IPS-15b (cell line): ENCODE measurements around the gene TRMT10A.

Experiments used
- H3K27me3 ChIP-seq: one replicate; pipeline ENCODE4 v1.6.1; 2013; ENCODE audit warnings: low read length; ENCODE audit not compliant: control insufficient read depth, insufficient read depth
- H3K36me3 ChIP-seq: one replicate; pipeline ENCODE4 v1.6.1; 2013; ENCODE audit warnings: low read length; ENCODE audit not compliant: control insufficient read depth, insufficient read depth
- H3K4me1 ChIP-seq: one replicate; pipeline ENCODE4 v1.6.1; 2013; ENCODE audit warnings: mild to moderate bottlenecking, low read length; ENCODE audit not compliant: control insufficient read depth, insufficient read depth
- H3K4me3 ChIP-seq: one replicate; pipeline ENCODE4 v1.5.1; 2013; ENCODE audit warnings: low read depth, low read length
- H3K9ac ChIP-seq: one replicate; pipeline ENCODE4 v1.6.1; 2013; ENCODE audit warnings: low read depth, mild to moderate bottlenecking, low read length
- H3K9me3 ChIP-seq: one replicate; pipeline ENCODE4 v1.6.1; 2013; ENCODE audit warnings: mild to moderate bottlenecking, low read length; ENCODE audit not compliant: control insufficient read depth, insufficient read depth

The TRMT10A gene

GRCh38 chr4:99586797-99587196 lies 23.0 kb upstream of the TRMT10A start:
- Histone ChIP-seq H3K4me3 (no peak overlapping the region), H3K9me3 (no peaks in the 10 kb centered on the region), H3K36me3 (no peaks in the 10 kb centered on the region), H3K27me3 (no peaks in the 10 kb centered on the region), H3K9ac (no peak overlapping the region), H3K4me1 (no peaks in the 10 kb centered on the region)

- no peak overlapping the region for H3K9ac ChIP-seq
- no peak overlapping the region for H3K4me3 ChIP-seq
- H3K36me3 ChIP-seq = no peaks in the 10 kb centered on the region
- no peaks in the 10 kb centered on the region for H3K27me3 ChIP-seq
- H3K9me3 ChIP-seq = no peaks in the 10 kb centered on the region
- no peaks in the 10 kb centered on the region for H3K4me1 ChIP-seq
Measured at GRCh38 chr4:99586322-99586721, 22.5 kb upstream of the TRMT10A start.

GRCh38 chr4:99585516-99585915 lies 21.7 kb upstream of the TRMT10A start:
- Histone ChIP-seq H3K36me3 (no peaks in the 10 kb centered on the region), H3K4me1 (no peaks in the 10 kb centered on the region), H3K9ac (no peak overlapping the region), H3K27me3 (no peaks in the 10 kb centered on the region), H3K4me3 (no peak overlapping the region), H3K9me3 (no peaks in the 10 kb centered on the region)

GRCh38 chr4:99578714-99579113 lies 14.9 kb upstream of the TRMT10A start:
- no peaks in the 10 kb centered on the region for H3K9me3 ChIP-seq
- H3K9ac ChIP-seq = no peak overlapping the region

GRCh38 chr4:99574530-99575324 lies 10.9 kb upstream of the TRMT10A start, which contains the start of gene MTTP:
Gene MTTP, plus strand, starts transcription at chr4:99574824. Its CDS starts 86 bp downstream, at chr4:99574910.
- no peaks in the 10 kb centered on the region for H3K27me3 ChIP-seq
- H3K9ac ChIP-seq = no peak within 1 kb of the TSS
- no peak within 1 kb of the TSS for H3K4me3 ChIP-seq
- H3K9me3 ChIP-seq = no peaks in the 10 kb centered on the region
- no peaks in the 10 kb centered on the region for H3K36me3 ChIP-seq
- H3K4me1 ChIP-seq = peaks cover 9% of the 10 kb centered on the region

More at GRCh38 chr4:99578714-99579113, 14.9 kb upstream of the TRMT10A start:
- Histone ChIP-seq H3K4me1 (peaks cover 9% of the 10 kb centered on the region), H3K27me3 (no peaks in the 10 kb centered on the region), H3K36me3 (no peaks in the 10 kb centered on the region), H3K4me3 (no peak overlapping the region)

- Histone ChIP-seq H3K4me1 (peaks cover 9% of the 10 kb centered on the region), H3K9ac (no peak overlapping the region), H3K36me3 (no peaks in the 10 kb centered on the region), H3K4me3 (no peak overlapping the region), H3K9me3 (no peaks in the 10 kb centered on the region), H3K27me3 (no peaks in the 10 kb centered on the region)
Measured at GRCh38 chr4:99573735-99574368, 10.0 kb upstream of the TRMT10A start.

GRCh38 chr4:99572527-99573240 lies 8.8 kb upstream of the TRMT10A start:
- no peak overlapping the region for H3K4me3 ChIP-seq
- H3K36me3 ChIP-seq = no peaks in the 10 kb centered on the region
- peaks cover 9% of the 10 kb centered on the region for H3K4me1 ChIP-seq

GRCh38 chr4:99571883-99572282 lies 8.0 kb upstream of the TRMT10A start:
- no peaks in the 10 kb centered on the region for H3K9me3 ChIP-seq
- no peak overlapping the region for H3K9ac ChIP-seq
- H3K27me3 ChIP-seq = no peaks in the 10 kb centered on the region
- no peaks in the 10 kb centered on the region for H3K36me3 ChIP-seq
- peaks cover 9% of the 10 kb centered on the region for H3K4me1 ChIP-seq
- no peak overlapping the region for H3K4me3 ChIP-seq

More at GRCh38 chr4:99572527-99573240, 8.8 kb upstream of the TRMT10A start:
- Histone ChIP-seq H3K9ac (no peak overlapping the region), H3K27me3 (no peaks in the 10 kb centered on the region), H3K9me3 (no peaks in the 10 kb centered on the region)

GRCh38 chr4:99564921-99565320 lies 1.1 kb upstream of the TRMT10A start:
- Histone ChIP-seq H3K9ac (no peak overlapping the region), H3K4me1 (no peaks in the 10 kb centered on the region), H3K4me3 (no peak overlapping the region), H3K36me3 (no peaks in the 10 kb centered on the region), H3K9me3 (no peaks in the 10 kb centered on the region), H3K27me3 (no peaks in the 10 kb centered on the region)

GRCh38 chr4:99552872-99553271 lies 11.0 kb downstream of the TRMT10A start:
- Histone ChIP-seq H3K4me1 (no peaks in the 10 kb centered on the region), H3K9me3 (no peaks in the 10 kb centered on the region), H3K27me3 (no peaks in the 10 kb centered on the region), H3K9ac (no peak overlapping the region), H3K36me3 (no peaks in the 10 kb centered on the region), H3K4me3 (no peak overlapping the region)

- H3K4me3 ChIP-seq = no peak overlapping the region
Measured at GRCh38 chr4:99540277-99540939, 23.4 kb downstream of the TRMT10A start.

More at GRCh38 chr4:99540277-99540939, 23.4 kb downstream of the TRMT10A start:
- Histone ChIP-seq H3K4me1 (no peaks in the 10 kb centered on the region), H3K9me3 (no peaks in the 10 kb centered on the region), H3K27me3 (no peaks in the 10 kb centered on the region), H3K9ac (no peak overlapping the region), H3K36me3 (no peaks in the 10 kb centered on the region)
